IMR-90 (cell line): ENCODE data around the gene TMSB10. TPM values are rescaled to one million over a fixed set of nuclear protein-coding genes. Genes with fewer than 3 reads are reported as not detected.
A peak's percentile ranks its signal among the peaks of the same experiment; 100 is the strongest.

Experiments used
- ATAC-seq: fragments of 200-7000 bp; cut with Tn5 transposase; 2 replicates; pipeline ENCODE4 v1.9.1; 2020; ENCODE audit warnings: low read depth, mild to moderate bottlenecking, moderate library complexity
- BruUV-seq: library from RNA; stranded (reverse); fragments of 400-500 nt; replicated peaks from 2 replicates; lab custom pipeline; 2021; lab: Mats Ljungman, UMichigan
- CTCF ChIA-PET: fragments of 300-600 bp; formaldehyde crosslinking; extraction: SDS; loops from one replicate; lab custom pipeline; 2021; ENCODE audit warnings: antibody characterized with exemption; lab: Yijun Ruan, JAX
- POLR2A ChIA-PET: fragments of 300-600 bp; sonication (Branson Sonifier 250); formaldehyde crosslinking; loops from one replicate; lab custom pipeline; 2022; ENCODE audit warnings: antibody characterized with exemption; ENCODE audit not compliant: unreplicated experiment; lab: Charles Lee
- DNase-seq: peaks from one replicate; pipeline ENCODE4 v3.0.0; 2013
- H2AFZ ChIP-seq: replicated peaks from 2 replicates; pipeline ENCODE3; 2013; ENCODE audit warnings: low read length, mild to moderate bottlenecking; ENCODE audit not compliant: poor library complexity
- H2AK5ac ChIP-seq: 2 replicates; pipeline ENCODE4 v1.6.1; 2013; ENCODE audit warnings: low read depth, low read length, inconsistent platforms
- H2AK9ac ChIP-seq: replicated peaks from 2 replicates; pipeline ENCODE3; 2013; ENCODE audit warnings: mild to moderate bottlenecking, low read depth, low read length, moderate library complexity; ENCODE audit not compliant: poor library complexity
- H2BK120ac ChIP-seq: 2 replicates; pipeline ENCODE4 v1.6.1; 2013; ENCODE audit warnings: low read depth, low read length, inconsistent platforms
- H2BK15ac ChIP-seq: 3 replicates; pipeline ENCODE4 v1.6.1; 2013; ENCODE audit warnings: low read depth, low read length, inconsistent platforms
- H2BK20ac ChIP-seq: 2 replicates; pipeline ENCODE4 v1.6.1; 2013; ENCODE audit warnings: low read depth, mild to moderate bottlenecking, inconsistent platforms, low read length, moderate library complexity
- H2BK5ac ChIP-seq: 2 replicates; pipeline ENCODE4 v1.6.1; 2013; ENCODE audit warnings: mild to moderate bottlenecking, low read depth, low read length, inconsistent platforms; ENCODE audit not compliant: poor library complexity, severe bottlenecking
- H3K14ac ChIP-seq: replicated peaks from 2 replicates; pipeline ENCODE4 v1.6.1; 2013; ENCODE audit warnings: low read depth, low read length, inconsistent platforms
- H3K18ac ChIP-seq: 2 replicates; pipeline ENCODE4 v1.6.1; 2013; ENCODE audit warnings: low read depth, low read length, control low read depth
- H3K23ac ChIP-seq: 2 replicates; pipeline ENCODE4 v1.6.1; 2013; ENCODE audit warnings: low read depth, low read length, inconsistent platforms
- H3K27ac ChIP-seq: 2 replicates; pipeline ENCODE4 v1.5.1; 2013; ENCODE audit warnings: mild to moderate bottlenecking, control low read depth, low read length; ENCODE audit not compliant: insufficient read depth
- H3K27me3 ChIP-seq: 2 replicates; pipeline ENCODE4 v1.6.1; 2013; ENCODE audit warnings: low read length; ENCODE audit not compliant: control insufficient read depth, insufficient read depth
- H3K36me3 ChIP-seq: 2 replicates; pipeline ENCODE4 v1.6.1; 2013; ENCODE audit warnings: low read length, mixed read lengths; ENCODE audit not compliant: control insufficient read depth, insufficient read depth
- H3K4ac ChIP-seq: 2 replicates; pipeline ENCODE4 v1.6.1; 2013; ENCODE audit warnings: low read depth, low read length, inconsistent platforms
- H3K4me1 ChIP-seq: 2 replicates; pipeline ENCODE4 v1.6.1; 2013; ENCODE audit warnings: low read length, mixed read lengths; ENCODE audit not compliant: control insufficient read depth, insufficient read depth
- H3K4me2 ChIP-seq: 2 replicates; pipeline ENCODE4 v1.6.1; 2013; ENCODE audit warnings: low read depth, mild to moderate bottlenecking, control low read depth, low read length, moderate library complexity
- H3K4me3 ChIP-seq: 2 replicates; pipeline ENCODE4 v1.5.1; 2013; ENCODE audit warnings: low read depth, mild to moderate bottlenecking, control low read depth, low read length, moderate library complexity; ENCODE audit not compliant: insufficient read depth
- H3K56ac ChIP-seq: 2 replicates; pipeline ENCODE4 v1.6.1; 2013; ENCODE audit warnings: low read length, inconsistent platforms; ENCODE audit not compliant: insufficient read depth; ENCODE audit errors: extremely low read depth
- H3K79me1 ChIP-seq, 2 experiments: 2 replicates each; pipeline ENCODE4 v1.6.1; 2013; ENCODE audit warnings: low read length in 2 of 2, inconsistent platforms in 1 of 2, low read depth in 1 of 2
- H3K9ac ChIP-seq: 2 replicates; pipeline ENCODE4 v1.6.1; 2013; ENCODE audit warnings: low read depth, low read length, control low read depth
- H3K9me1 ChIP-seq: 2 replicates; pipeline ENCODE4 v1.6.1; 2013; ENCODE audit warnings: low read length, inconsistent platforms; ENCODE audit not compliant: insufficient read depth
- H3K9me3 ChIP-seq: 2 replicates; pipeline ENCODE4 v1.6.1; 2013; ENCODE audit warnings: low read length; ENCODE audit not compliant: control insufficient read depth, insufficient read depth
- H4K20me1 ChIP-seq: 2 replicates; pipeline ENCODE4 v1.6.1; 2013; ENCODE audit warnings: low read length, inconsistent platforms; ENCODE audit not compliant: insufficient read depth
- H4K5ac ChIP-seq: 2 replicates; pipeline ENCODE4 v1.6.1; 2013; ENCODE audit warnings: mild to moderate bottlenecking, low read depth, low read length, control low read depth
- H4K8ac ChIP-seq, 2 experiments: 2 replicates each; pipeline ENCODE4 v1.6.1; 2013; ENCODE audit warnings: low read depth in 2 of 2, low read length in 2 of 2, control low read depth in 1 of 2, inconsistent platforms in 1 of 2
- H4K91ac ChIP-seq: 2 replicates; pipeline ENCODE4 v1.6.1; 2013; ENCODE audit warnings: low read depth, low read length, inconsistent platforms; ENCODE audit not compliant: insufficient read depth
- BHLHE40 ChIP-seq: fragments of 150-350 bp; IDR thresholded peaks from 2 replicates; pipeline ENCODE4 v1.6.1; 2016; ENCODE audit warnings: mild to moderate bottlenecking, low read depth, low read length
- MAFK ChIP-seq: IDR thresholded peaks from 2 replicates; pipeline ENCODE4 v1.6.1; 2012; ENCODE audit warnings: low read depth, low read length, improper control_type of control experiment
- WGBS, 2 experiments: methylation state at CpG; one replicate each; pipeline versions ENCODE4 v1.1.5 to v1.1.7; 2013; ENCODE audit warnings: missing lambda C conversion rate in 2 of 2; ENCODE audit not compliant: insufficient read length in 1 of 2; ENCODE audit errors: extremely low coverage in 2 of 2; 5-methylcytosine and 5-hydroxymethylcytosine counted together
- dilution Hi-C: fragments of 300-500 bp; cut with HindIII; formaldehyde crosslinking; loops from one replicate; pipeline ENCODE4 v1.14.3; 2018; ENCODE audit warnings: low sequenced_read_pairs; ENCODE audit not compliant: unreplicated experiment
- in situ Hi-C: fragments of 300-500 bp; cut with MboI; formaldehyde crosslinking; loops from 3 replicates; pipeline ENCODE4 v1.14.3; 2019; ENCODE audit warnings: low sequenced_read_pairs, inconsistent platforms, mixed read lengths
- intact Hi-C: fragments of 100-400 bp; cut with micrococcal nuclease; formaldehyde crosslinking; loops from 2 replicates; pipeline ENCODE4 v1.10.0; 2022
- polyA plus RNA-seq, 3 experiments: library from polyadenylated mRNA; depleted of rRNA; stranded (reverse); fragments of >200 nt; gene quantifications; 2 replicates each; pipeline ENCODE4 v1.2.3, GENCODE V29; 2012; ENCODE audit warnings: low replicate concordance in 1 of 3
- total RNA-seq: library from RNA; depleted of rRNA; stranded (reverse); fragments of >200 nt; gene quantifications from 2 replicates; pipeline ENCODE4 v1.2.3, GENCODE V29; 2012

TMSB10 gene
- total and polyA plus RNA-seq, 2 of the 4 experiments (the other 2 are of a cell fraction): 3,620 to 5,527 TPM

GRCh38 chr2:84882775-84883550 is 22.5 kb upstream of the TMSB10 start:
- Histone ChIP-seq H3K27me3 (no peaks in the 10 kb centered on the region), H2AFZ (peak overlapping the region; percentile 71), H3K4me2 (peak overlapping the region; percentile 5; the same call in 1 of the 2 replicates), H2BK120ac (peak overlapping the region; percentile 86), H2BK20ac (peak overlapping the region; percentile 86), H2AK9ac (no peak overlapping the region), H3K9me1 (peaks cover 8% of the 10 kb centered on the region; the same call in 1 of the 2 replicates), H3K79me1 (peaks cover 5 to 26% of the 10 kb centered on the region in 2 experiments; a peak in 3 of 4 replicates), H4K5ac (peak overlapping the region; percentile 4), H3K4me1 (peaks cover 12% of the 10 kb centered on the region), H4K8ac (peak overlapping the region; percentile 61 to 92), H3K36me3 (no peaks in the 10 kb centered on the region), H3K4me3 (no peak overlapping the region), H3K4ac (peak overlapping the region; percentile 78), H2AK5ac (peak overlapping the region; percentile 3), H3K9me3 (no peaks in the 10 kb centered on the region), H3K23ac (peak overlapping the region; percentile 80; the same call in 1 of the 2 replicates), H3K27ac (peak overlapping the region; percentile 0; the same call in 1 of the 2 replicates), H2BK15ac (peak overlapping the region; percentile 93), H2BK5ac (peak overlapping the region; percentile 62), H3K56ac (peak overlapping the region; percentile 30; the same call in 1 of the 2 replicates), H4K20me1 (no peaks in the 10 kb centered on the region), H3K9ac (peak overlapping the region; percentile 1; the same call in 1 of the 2 replicates), H3K18ac (peak overlapping the region; percentile 31), H4K91ac (peak overlapping the region; percentile 90), H3K14ac (peak overlapping the region; percentile 78)
- POLR2A ChIA-PET: no interaction called here
- ATAC-seq (no peak), DNase-seq (peak; percentile 83)
- dilution Hi-C loops (no loop called here), in situ Hi-C loops (loop anchor here (5.0 kb wide), 1 partner anchor 391 kb away; no protein-coding TSS in a partner anchor), intact Hi-C loops (loop anchor here (1.0 kb wide), 3 partner anchors 22 to 388 kb away; partner anchors contain the start of gene TMSB10)
- TF ChIP-seq BHLHE40 (no peak), MAFK (peak; percentile 24; the same call in 1 of the 2 replicates)
- no CpG with 5 or more reads among the region's 4 CpGs for WGBS, 2 experiments
- BruUV-seq: no TSS peak
- CTCF ChIA-PET: interaction anchor here (0.8 to 2.2 kb wide), 6 partner anchors 18 to 123 kb away, joined by 3 to 8 read pairs (median 4); no protein-coding TSS in a partner anchor
